Cardiac septum (tissue), 1 donor: Measurements from ENCODE around the gene KHDC1. TPM values are rescaled to one million over a fixed set of nuclear protein-coding genes. Genes with fewer than 3 reads are reported as not detected.
"Not testable (repeated sequence)": the region's sequence is repeated elsewhere in the genome, so short reads cannot be mapped to it uniquely, and the experiment has no call there.

Experiments used
- DNase-seq: peaks from one replicate; pipeline ENCODE4 v3.0.0-alpha.2; 2020; ENCODE audit warnings: low spot score
- intact Hi-C: fragments of 100-400 bp; cut with DNase I; formaldehyde crosslinking; loops from one replicate; pipeline ENCODE4 v1.14.0; 2022
- total RNA-seq: library from RNA; stranded (reverse); fragmentation: NEBNext Ultra II Directional; extraction: Animal tissue kit (Norgen Biotek cat#: 25700); gene quantifications from one replicate; pipeline ENCODE4 v1.2.1, GENCODE V29; 2021
- donor health status: DM: no; HTN: no; CAD: no.

The KHDC1 gene
- total RNA-seq, 1 donor from 2014 or later = 1.1 TPM

DNA sequence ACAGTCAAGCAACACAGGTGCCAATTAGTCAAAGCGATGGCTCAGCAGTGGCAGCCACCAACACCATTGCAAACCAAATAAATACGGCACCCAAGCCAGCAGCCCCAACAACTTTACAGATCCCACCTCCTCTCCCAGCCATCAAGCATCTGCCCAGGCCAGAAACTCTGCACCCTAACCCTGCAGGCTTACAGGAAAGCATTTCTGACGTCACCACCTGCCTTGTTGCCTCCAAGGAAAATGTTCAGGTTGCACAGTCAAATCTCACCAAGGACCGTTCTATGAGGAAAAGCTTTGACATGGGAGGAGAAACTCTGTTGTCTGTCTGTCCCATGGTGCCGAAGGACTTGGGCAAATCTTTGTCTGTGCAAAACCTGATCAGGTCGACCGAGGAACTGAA is 68.3 kb downstream of the KHDC1 start:
- no peak for DNase-seq
- intact Hi-C loops = no loop called here

DNA sequence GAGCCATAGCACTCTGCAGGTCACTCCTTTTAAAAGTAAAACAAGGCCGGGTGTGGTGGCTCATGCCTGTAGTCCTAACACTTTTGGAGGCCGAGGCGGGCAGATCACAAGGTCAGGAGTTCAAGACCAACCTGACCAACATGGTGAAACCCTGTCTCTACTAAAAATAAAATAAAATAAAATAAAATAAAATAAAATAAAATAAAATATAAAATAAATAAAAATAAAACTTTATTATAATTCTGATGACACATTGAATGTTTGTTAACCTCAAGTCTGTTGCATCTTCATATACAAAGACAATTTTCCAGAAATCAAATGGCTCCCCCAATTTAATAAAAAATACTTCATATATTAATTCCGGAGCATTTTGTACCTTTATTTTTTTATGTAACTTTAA is 69.7 kb downstream of the KHDC1 start:
- intact Hi-C loops, DNase-seq: not testable (repeated sequence)

Other genes starting within 250 kb of the KHDC1 start
- gene KHDC1L, start 37.7 kb downstream of the KHDC1 start, total RNA-seq = not detected
- not detected for gene DPPA5, start 91.1 kb upstream of the KHDC1 start, total RNA-seq
- not detected for gene KHDC3L, start 99.5 kb upstream of the KHDC1 start, total RNA-seq
- not detected for gene OOEP, start 106.7 kb upstream of the KHDC1 start, total RNA-seq
- gene DDX43, start 131.6 kb upstream of the KHDC1 start, total RNA-seq = not detected
- gene CGAS, start 189.1 kb upstream of the KHDC1 start, total RNA-seq = 2.0 TPM
- gene MTO1, start 198.5 kb upstream of the KHDC1 start, total RNA-seq = 20.7 TPM